Activated CD8-positive, alpha-beta T cell treated with anti-CD3 and anti-CD28 coated beads, Interleukin-2, amount 10 ng/mL, durations not matched to agents 7 days and 5 days (primary cell): ENCODE measurements around the gene IL6ST. TPM values are rescaled to one million over a fixed set of nuclear protein-coding genes. Genes with fewer than 3 reads are reported as not detected.

ENCODE experiments used
- ATAC-seq: fragments of 150-1000 bp; cut with Tn5 transposase; one replicate; pipeline ENCODE4 v1.10.0; 2021; ENCODE audit warnings: moderate library complexity
- CTCF ChIA-PET: fragments of 350-600 bp; sonication (Branson Sonifier 250); formaldehyde crosslinking; loops from one replicate; lab custom pipeline; 2021; ENCODE audit warnings: antibody characterized with exemption; lab: Charles Lee
- POLR2A ChIA-PET: fragments of 350-600 bp; sonication (Branson Sonifier 250); formaldehyde crosslinking; loops from one replicate; lab custom pipeline; 2021; ENCODE audit warnings: antibody characterized with exemption; lab: Charles Lee
- DNase-seq: peaks from one replicate; pipeline ENCODE4 v3.0.0-alpha.2; 2020
- H3K27ac Mint-ChIP-seq: one replicate; pipeline ENCODE4 v1.8.0; 2021; ENCODE audit warnings: mild to moderate bottlenecking, mixed read lengths
- H3K27me3 Mint-ChIP-seq: one replicate; pipeline ENCODE4 v1.8.0; 2021; ENCODE audit warnings: low read depth, mixed read lengths
- H3K36me3 Mint-ChIP-seq: one replicate; pipeline ENCODE4 v1.8.0; 2021; ENCODE audit warnings: low read depth, mixed read lengths
- H3K4me1 Mint-ChIP-seq: one replicate; pipeline ENCODE4 v1.8.0; 2021; ENCODE audit warnings: low read depth, mixed read lengths
- H3K4me3 Mint-ChIP-seq: one replicate; pipeline ENCODE4 v1.8.0; 2021; ENCODE audit warnings: mild to moderate bottlenecking, mixed read lengths
- H3K9me3 Mint-ChIP-seq: one replicate; pipeline ENCODE4 v1.8.0; 2022; ENCODE audit warnings: mixed read lengths; ENCODE audit not compliant: insufficient read depth
- total RNA-seq, 2 experiments: library from RNA; stranded (reverse); gene quantifications; one replicate each; pipeline ENCODE4 v1.2.3, GENCODE V29; 2021

IL6ST gene
- total RNA-seq, 2 experiments from 2014 or later, result 28.3 to 37.3 TPM

GRCh38 chr5:55927861-55928655 lies 66.7 kb downstream of the IL6ST start:
- Mint-ChIP-seq H3K4me1 (peaks cover 10% of the 10 kb centered on the region), H3K27me3 (no peaks in the 10 kb centered on the region), H3K27ac (no peak overlapping the region), H3K36me3 (no peaks in the 10 kb centered on the region), H3K4me3 (no peak overlapping the region), H3K9me3 (no peaks in the 10 kb centered on the region)
- CTCF ChIA-PET, result no interaction called here
- DNase-seq, result no peak
- POLR2A ChIA-PET, result no interaction called here
- ATAC-seq, result no peak

- Mint-ChIP-seq H3K27me3 (no peaks in the 10 kb centered on the region), H3K36me3 (no peaks in the 10 kb centered on the region), H3K4me3 (no peak overlapping the region), H3K27ac (no peak overlapping the region), H3K4me1 (peaks cover 14% of the 10 kb centered on the region), H3K9me3 (no peaks in the 10 kb centered on the region)
- DNase-seq (no peak), ATAC-seq (no peak)
- POLR2A ChIA-PET, result no interaction called here
- CTCF ChIA-PET, result interaction anchor here (0.8 kb wide), 1 partner anchor 10 kb away, joined by 4 read pairs; no protein-coding TSS in a partner anchor
Measured at GRCh38 chr5:55926476-55926875, 68.3 kb downstream of the IL6ST start.

GRCh38 chr5:55925712-55926111 lies 69.1 kb downstream of the IL6ST start:
- ChIA-PET CTCF (no interaction called here), POLR2A (no interaction called here)
- ATAC-seq (no peak), DNase-seq (no peak)
- Mint-ChIP-seq H3K27ac (no peak overlapping the region), H3K36me3 (no peaks in the 10 kb centered on the region), H3K4me3 (no peak overlapping the region), H3K9me3 (no peaks in the 10 kb centered on the region), H3K4me1 (peaks cover 14% of the 10 kb centered on the region), H3K27me3 (no peaks in the 10 kb centered on the region)

DNA sequence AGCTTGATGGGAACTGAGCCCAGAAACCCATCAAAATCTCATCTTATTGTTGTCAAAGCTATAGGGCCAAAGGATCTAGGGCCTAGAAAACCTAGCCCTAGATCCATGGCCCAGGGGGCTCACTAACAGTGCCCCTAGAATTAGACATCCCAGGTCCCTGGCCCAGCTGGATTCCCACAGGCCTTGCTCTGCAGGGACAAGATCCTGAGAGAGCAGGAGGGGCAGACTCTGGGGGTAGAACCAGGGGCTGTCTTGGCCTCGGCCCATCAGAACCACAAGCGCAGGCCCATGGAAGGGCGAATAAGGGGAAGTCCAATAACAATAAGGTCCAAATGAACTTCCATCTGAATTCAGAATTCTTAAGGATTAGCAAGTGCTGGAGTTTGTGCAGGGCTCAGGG lies 69.6 kb downstream of the IL6ST start:
- DNase-seq (no peak), ATAC-seq (no peak)
- H3K36me3 Mint-ChIP-seq, result no peaks in the 10 kb centered on the region
- no peak overlapping the region for H3K4me3 Mint-ChIP-seq
- H3K4me1 Mint-ChIP-seq, result peaks cover 20% of the 10 kb centered on the region
- ChIA-PET CTCF (interaction anchor here (3.5 kb wide), 1 partner anchor 11 kb away, joined by 15 read pairs; no protein-coding TSS in a partner anchor), POLR2A (no interaction called here)
- H3K27me3 Mint-ChIP-seq, result no peaks in the 10 kb centered on the region
- no peaks in the 10 kb centered on the region for H3K9me3 Mint-ChIP-seq
- no peak overlapping the region for H3K27ac Mint-ChIP-seq

- Mint-ChIP-seq H3K4me1 (peaks cover 24% of the 10 kb centered on the region), H3K27me3 (no peaks in the 10 kb centered on the region), H3K27ac (no peak overlapping the region), H3K4me3 (no peak overlapping the region), H3K9me3 (no peaks in the 10 kb centered on the region), H3K36me3 (no peaks in the 10 kb centered on the region)
- DNase-seq, result no peak
- CTCF ChIA-PET, result interaction anchor here (1.4 to 3.5 kb wide), 2 partner anchors 11 to 54 kb away, joined by 3 to 15 read pairs; no protein-coding TSS in a partner anchor
- POLR2A ChIA-PET, result interaction anchor here (0.7 kb wide), 1 partner anchor 8 kb away, joined by 3 read pairs; no protein-coding TSS in a partner anchor
- no peak for ATAC-seq
Measured at GRCh38 chr5:55924744-55925143, 70.0 kb downstream of the IL6ST start.

GRCh38 chr5:55923865-55924500 lies 70.8 kb downstream of the IL6ST start:
- POLR2A ChIA-PET, result interaction anchor here (0.7 to 1.5 kb wide), 2 partner anchors 9 kb away, joined by 3 to 4 read pairs; no protein-coding TSS in a partner anchor
- ATAC-seq (peak; percentile 12), DNase-seq (no peak)
- no peaks in the 10 kb centered on the region for H3K27me3 Mint-ChIP-seq
- H3K27ac Mint-ChIP-seq, result no peak overlapping the region
- H3K36me3 Mint-ChIP-seq, result no peaks in the 10 kb centered on the region
- H3K4me3 Mint-ChIP-seq, result peak overlapping the region; percentile 84
- CTCF ChIA-PET, result interaction anchor here (0.7 to 3.5 kb wide), 5 partner anchors 9 to 492 kb away, joined by 3 to 15 read pairs (median 4); no protein-coding TSS in a partner anchor
- H3K9me3 Mint-ChIP-seq, result no peaks in the 10 kb centered on the region
- peaks cover 32% of the 10 kb centered on the region for H3K4me1 Mint-ChIP-seq

- peak overlapping the region; percentile 80 for H3K27ac Mint-ChIP-seq
- POLR2A ChIA-PET, result interaction anchor here (1.5 kb wide), 1 partner anchor 10 kb away, joined by 4 read pairs; no protein-coding TSS in a partner anchor
- H3K27me3 Mint-ChIP-seq, result no peaks in the 10 kb centered on the region
- ATAC-seq (peak; percentile 59), DNase-seq (peak; percentile 49)
- H3K9me3 Mint-ChIP-seq, result no peaks in the 10 kb centered on the region
- no peaks in the 10 kb centered on the region for H3K36me3 Mint-ChIP-seq
- H3K4me1 Mint-ChIP-seq, result peaks cover 39% of the 10 kb centered on the region
- CTCF ChIA-PET, result interaction anchor here (0.7 to 3.5 kb wide), 7 partner anchors 10 to 493 kb away, joined by 3 to 15 read pairs (median 4); no protein-coding TSS in a partner anchor
- H3K4me3 Mint-ChIP-seq, result peak overlapping the region; percentile 84
Measured at GRCh38 chr5:55923177-55923771, 71.5 kb downstream of the IL6ST start.

GRCh38 chr5:55921617-55922016 lies 73.1 kb downstream of the IL6ST start:
- peaks cover 44% of the 10 kb centered on the region for H3K4me1 Mint-ChIP-seq
- ChIA-PET POLR2A (no interaction called here), CTCF (interaction anchor here (0.7 to 1.5 kb wide), 2 partner anchors 14 to 15 kb away, joined by 3 to 5 read pairs; no protein-coding TSS in a partner anchor)
- H3K27ac Mint-ChIP-seq, result no peak overlapping the region
- H3K9me3 Mint-ChIP-seq, result no peaks in the 10 kb centered on the region
- H3K4me3 Mint-ChIP-seq, result no peak overlapping the region
- ATAC-seq (no peak), DNase-seq (no peak)
- no peaks in the 10 kb centered on the region for H3K36me3 Mint-ChIP-seq
- no peaks in the 10 kb centered on the region for H3K27me3 Mint-ChIP-seq

- H3K27ac Mint-ChIP-seq, result no peak overlapping the region
- no peak for DNase-seq
- H3K4me3 Mint-ChIP-seq, result no peak overlapping the region
- CTCF ChIA-PET, result interaction anchor here (0.7 to 1.5 kb wide), 3 partner anchors 15 to 207 kb away, joined by 3 to 5 read pairs (median 3); no protein-coding TSS in a partner anchor
- no peak for ATAC-seq
- no peaks in the 10 kb centered on the region for H3K36me3 Mint-ChIP-seq
- POLR2A ChIA-PET, result no interaction called here
- no peaks in the 10 kb centered on the region for H3K9me3 Mint-ChIP-seq
- H3K27me3 Mint-ChIP-seq, result no peaks in the 10 kb centered on the region
- H3K4me1 Mint-ChIP-seq, result peaks cover 44% of the 10 kb centered on the region
Measured at GRCh38 chr5:55920784-55921183, 74.0 kb downstream of the IL6ST start.

DNA sequence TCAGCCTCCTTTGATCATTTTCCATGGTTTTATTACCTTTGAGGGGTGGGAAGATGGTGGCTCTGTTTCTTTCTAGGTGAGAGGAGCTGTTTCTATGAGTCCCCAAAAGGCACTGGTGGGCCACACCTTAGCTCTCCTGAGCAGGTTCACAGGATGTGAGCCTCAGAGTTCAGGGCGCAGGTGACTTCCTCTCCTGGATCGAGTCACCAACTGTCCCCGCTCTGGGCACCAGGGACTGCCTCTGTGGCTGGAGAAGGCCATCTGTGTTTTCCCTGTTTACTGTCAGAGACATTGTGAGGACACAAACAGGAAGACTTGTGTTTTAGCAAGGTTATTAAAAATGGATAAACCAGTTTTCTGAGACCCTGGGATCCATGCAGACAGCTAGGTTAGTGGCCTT lies 75.1 kb downstream of the IL6ST start:
- no peak for ATAC-seq
- CTCF ChIA-PET, result interaction anchor here (0.6 to 1.9 kb wide), 5 partner anchors 14 to 513 kb away, joined by 3 to 11 read pairs (median 3); no protein-coding TSS in a partner anchor
- Mint-ChIP-seq H3K9me3 (no peaks in the 10 kb centered on the region), H3K36me3 (no peaks in the 10 kb centered on the region), H3K27me3 (no peaks in the 10 kb centered on the region), H3K4me3 (no peak overlapping the region), H3K27ac (peak overlapping the region; percentile 60), H3K4me1 (peaks cover 44% of the 10 kb centered on the region)
- POLR2A ChIA-PET, result interaction anchor here (0.9 kb wide), 1 partner anchor 13 kb away, joined by 3 read pairs; no protein-coding TSS in a partner anchor
- no peak for DNase-seq
